Lower leg skin (tissue), 4 donors: Measurements from ENCODE around the gene MZF1. TPM values are rescaled to one million over a fixed set of nuclear protein-coding genes. Genes with fewer than 3 reads are reported as not detected.
"Not testable (repeated sequence)": the region's sequence is repeated elsewhere in the genome, so short reads cannot be mapped to it uniquely, and the experiment has no call there.

Experiments used
- DNase-seq, 2 donors: peaks; one replicate each; pipeline ENCODE4 v3.0.0-alpha.2; 2019; ENCODE audit warnings: low spot score in 2 of 2
- H3K4me3 ChIP-seq: fragments of 200-600 bp; sonication (generic); 2 replicates; pipeline ENCODE4 v1.5.1; 2017; ENCODE audit warnings: mild to moderate bottlenecking, low read depth; ENCODE audit not compliant: poor library complexity, severe bottlenecking
- CTCF ChIP-seq, 3 donors: fragments of 450-650 bp; IDR thresholded peaks; one replicate each; pipeline ENCODE4 v1.5.1; 2016; ENCODE audit warnings: antibody characterized with exemption in 3 of 3, mild to moderate bottlenecking in 3 of 3, moderate library complexity in 2 of 3
- POLR2A ChIP-seq, 2 donors: fragments of 450-650 bp; IDR thresholded peaks; one replicate each; pipeline ENCODE4 v1.6.1; 2016 to 2017; ENCODE audit warnings: antibody characterized with exemption in 2 of 2, mild to moderate bottlenecking in 1 of 2, moderate library complexity in 1 of 2
- WGBS, 2 donors: methylation state at CpG; one replicate each; pipeline ENCODE4 v1.1.5; 2018; 5-methylcytosine and 5-hydroxymethylcytosine counted together
- intact Hi-C: fragments of 100-400 bp; cut with DNase I; formaldehyde crosslinking; loops from one replicate; pipeline ENCODE4 v1.15.0; 2023; ENCODE audit warnings: low total_unique reads
- total RNA-seq, 4 donors: library from RNA; depleted of rRNA; stranded (reverse); fragments of >200 nt; gene quantifications; one replicate each; pipeline ENCODE4 v1.1.0, GENCODE V29; 2016

Gene MZF1
- 10 to 100 TPM; 14.8 to 34.7 (median 27.6) TPM for total RNA-seq

- peak within 1 kb of the TSS; percentile 55 for H3K4me3 ChIP-seq
- intact Hi-C loops: no loop called here
- no peak for TF ChIP-seq POLR2A (IDR thresholded peaks at IDR 0.05)
- TF ChIP-seq CTCF (IDR thresholded peaks at IDR 0.05): peak in 1 of 3 donors; percentile 85
- WGBS, 2 donors: 0 to 1% methylated on average over 63 to 72 of the region's 75 CpGs
- DNase-seq: peak; percentile 100
These were observed at the start of gene MZF1 for GRCh38 chr19:58572818-58573657. MZF1 (minus strand) TSS chr19:58573335; CDS start chr19:58571389, 1,946 bp downstream.

- intact Hi-C loops, H3K4me3 ChIP-seq: not testable (repeated sequence)
- 90% methylated on average over 27 of the region's 28 CpGs; no CpG with 5 or more reads in 1 of the 2 donors for WGBS, 2 donors
- peak in 1 of 2 donors; percentile 84 for DNase-seq
These were observed 34.1 kb upstream of the MZF1 start for GRCh38 chr19:58607213-58607612.

DNA sequence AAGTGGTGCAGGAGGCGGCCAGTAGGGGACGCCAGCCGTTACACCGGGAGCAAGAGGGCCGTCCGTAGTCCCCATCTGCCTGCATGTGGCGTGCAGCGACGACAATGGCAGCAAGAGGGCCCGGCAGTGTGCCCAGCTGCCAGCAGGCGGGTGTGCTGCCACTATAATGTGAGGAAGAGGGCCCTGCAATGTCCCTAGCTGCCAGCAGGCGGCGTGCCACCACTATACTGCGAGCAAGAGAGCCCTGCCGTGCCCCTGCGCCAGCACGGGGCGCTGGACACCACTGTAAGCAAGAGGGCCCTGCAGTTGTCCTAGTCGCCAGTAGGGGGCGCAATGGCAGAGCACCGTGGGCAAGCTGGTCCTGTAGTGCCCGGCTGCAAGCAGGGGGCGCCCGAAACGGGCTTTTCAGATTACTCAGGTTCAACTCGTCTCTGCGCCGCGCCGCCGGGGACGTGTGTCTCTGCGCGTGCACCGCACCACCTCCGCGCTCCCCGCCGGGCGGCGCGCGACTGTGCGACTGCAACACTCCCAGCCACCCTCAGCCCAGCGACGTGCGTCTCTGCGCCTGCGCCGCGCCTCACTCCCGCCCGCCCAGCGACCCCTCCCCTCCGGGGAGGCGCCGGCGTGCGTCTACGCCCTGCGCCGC is 33.2 kb upstream of the MZF1 start:
- peak in 1 of 2 donors; percentile 76 for DNase-seq
- 69 to 82% methylated on average over 35 to 60 of the region's 62 CpGs for WGBS, 2 donors
- intact Hi-C loops, H3K4me3 ChIP-seq: not testable (repeated sequence)

DNA sequence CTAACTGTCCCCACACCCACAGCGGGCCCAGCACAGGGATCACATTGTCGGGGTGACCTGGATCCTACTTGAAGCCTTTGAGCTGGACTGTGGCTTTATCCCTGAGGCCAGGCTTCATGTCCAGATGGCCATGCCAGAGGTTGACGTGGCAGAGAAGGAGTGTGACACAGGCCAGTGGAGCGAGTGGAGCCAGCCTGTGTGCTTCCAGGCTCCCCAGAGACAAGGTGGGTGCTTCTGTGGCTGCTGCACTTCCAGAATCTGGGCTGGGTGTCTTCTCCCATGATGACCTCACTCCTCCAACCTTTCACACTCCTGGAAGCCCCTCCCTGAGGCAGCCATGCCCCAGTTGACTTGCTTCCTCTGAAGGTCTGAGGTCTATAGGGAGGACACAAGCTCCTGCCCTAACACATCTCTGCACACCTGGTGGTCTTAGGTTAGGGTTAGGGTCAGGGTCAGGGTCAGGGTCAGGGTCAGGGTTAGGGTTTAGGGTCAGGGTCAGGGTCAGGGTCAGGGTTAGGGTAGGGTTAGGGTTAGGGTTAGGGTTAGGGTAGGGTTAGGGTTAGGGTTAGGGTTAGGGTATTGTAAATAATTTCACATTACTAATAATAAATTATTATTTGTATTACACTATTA is 13.1 kb upstream of the MZF1 start:
- no peak for DNase-seq
- no peak overlapping the region for H3K4me3 ChIP-seq
- TF ChIP-seq CTCF (IDR thresholded peaks at IDR 0.05) (no peak), POLR2A (IDR thresholded peaks at IDR 0.05) (no peak)
- intact Hi-C loops: no loop called here
- 79 to 94% methylated on average over 4 of the region's 4 CpGs for WGBS, 2 donors

DNA sequence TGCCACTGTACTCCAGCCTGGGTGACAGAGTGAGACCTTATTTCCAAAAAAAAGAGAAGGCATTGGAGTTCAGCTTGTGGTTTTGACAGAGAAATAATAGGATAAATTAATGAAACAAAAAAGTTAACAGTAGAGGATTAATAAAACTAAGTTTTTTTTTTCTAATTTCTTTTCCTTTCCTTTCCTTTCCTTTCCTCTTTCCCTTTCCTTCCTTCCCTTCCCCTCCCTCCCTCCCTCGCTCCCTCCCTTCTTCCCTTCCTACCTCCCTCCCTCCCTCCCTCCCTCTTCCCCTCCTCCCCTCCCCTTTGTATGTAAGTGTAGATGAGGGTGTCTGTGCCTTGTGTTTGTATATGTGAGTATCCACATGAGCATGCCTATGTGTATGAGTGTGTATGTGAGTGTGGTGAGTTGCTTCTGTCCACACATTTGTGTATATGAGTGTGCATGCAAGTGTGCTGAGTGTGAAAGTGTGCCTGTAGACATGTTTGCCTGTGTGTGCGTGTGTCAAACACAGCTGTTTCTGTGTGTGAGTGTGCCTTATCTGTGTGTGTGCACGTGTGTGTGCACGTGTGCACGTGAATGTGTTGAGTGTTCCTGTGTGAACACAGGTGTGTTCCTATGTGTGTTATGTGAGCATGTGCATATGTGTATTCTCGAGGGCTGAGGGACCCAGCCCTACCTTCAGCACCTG is 12.5 kb upstream of the MZF1 start:
- WGBS, 2 donors: 71 to 83% methylated on average over 6 of the region's 6 CpGs
- intact Hi-C loops: no loop called here
- no peak overlapping the region for H3K4me3 ChIP-seq
- no peak for DNase-seq
- TF ChIP-seq POLR2A (IDR thresholded peaks at IDR 0.05) (no peak), CTCF (IDR thresholded peaks at IDR 0.05) (no peak)

- intact Hi-C loops: no loop called here
- WGBS, 2 donors: 82 to 86% methylated on average over 8 to 9 of the region's 9 CpGs
- H3K4me3 ChIP-seq: no peak overlapping the region
- no peak for DNase-seq
- TF ChIP-seq CTCF (IDR thresholded peaks at IDR 0.05) (no peak), POLR2A (IDR thresholded peaks at IDR 0.05) (no peak)
These were observed 11.6 kb upstream of the MZF1 start for GRCh38 chr19:58584498-58585441.
